HG03064 (cell line): Measurements from ENCODE around the gene MIA2.
"Not testable (repeated sequence)": the region's sequence is repeated elsewhere in the genome, so short reads cannot be mapped to it uniquely, and the experiment has no call there.

Experiments
- ATAC-seq: cut with Tn5 transposase; IDR thresholded peaks from one replicate; pipeline ENCODE4 v1.9.1; 2021; ENCODE audit warnings: low read depth; ENCODE audit not compliant: unreplicated experiment

MIA2 gene, protein sequence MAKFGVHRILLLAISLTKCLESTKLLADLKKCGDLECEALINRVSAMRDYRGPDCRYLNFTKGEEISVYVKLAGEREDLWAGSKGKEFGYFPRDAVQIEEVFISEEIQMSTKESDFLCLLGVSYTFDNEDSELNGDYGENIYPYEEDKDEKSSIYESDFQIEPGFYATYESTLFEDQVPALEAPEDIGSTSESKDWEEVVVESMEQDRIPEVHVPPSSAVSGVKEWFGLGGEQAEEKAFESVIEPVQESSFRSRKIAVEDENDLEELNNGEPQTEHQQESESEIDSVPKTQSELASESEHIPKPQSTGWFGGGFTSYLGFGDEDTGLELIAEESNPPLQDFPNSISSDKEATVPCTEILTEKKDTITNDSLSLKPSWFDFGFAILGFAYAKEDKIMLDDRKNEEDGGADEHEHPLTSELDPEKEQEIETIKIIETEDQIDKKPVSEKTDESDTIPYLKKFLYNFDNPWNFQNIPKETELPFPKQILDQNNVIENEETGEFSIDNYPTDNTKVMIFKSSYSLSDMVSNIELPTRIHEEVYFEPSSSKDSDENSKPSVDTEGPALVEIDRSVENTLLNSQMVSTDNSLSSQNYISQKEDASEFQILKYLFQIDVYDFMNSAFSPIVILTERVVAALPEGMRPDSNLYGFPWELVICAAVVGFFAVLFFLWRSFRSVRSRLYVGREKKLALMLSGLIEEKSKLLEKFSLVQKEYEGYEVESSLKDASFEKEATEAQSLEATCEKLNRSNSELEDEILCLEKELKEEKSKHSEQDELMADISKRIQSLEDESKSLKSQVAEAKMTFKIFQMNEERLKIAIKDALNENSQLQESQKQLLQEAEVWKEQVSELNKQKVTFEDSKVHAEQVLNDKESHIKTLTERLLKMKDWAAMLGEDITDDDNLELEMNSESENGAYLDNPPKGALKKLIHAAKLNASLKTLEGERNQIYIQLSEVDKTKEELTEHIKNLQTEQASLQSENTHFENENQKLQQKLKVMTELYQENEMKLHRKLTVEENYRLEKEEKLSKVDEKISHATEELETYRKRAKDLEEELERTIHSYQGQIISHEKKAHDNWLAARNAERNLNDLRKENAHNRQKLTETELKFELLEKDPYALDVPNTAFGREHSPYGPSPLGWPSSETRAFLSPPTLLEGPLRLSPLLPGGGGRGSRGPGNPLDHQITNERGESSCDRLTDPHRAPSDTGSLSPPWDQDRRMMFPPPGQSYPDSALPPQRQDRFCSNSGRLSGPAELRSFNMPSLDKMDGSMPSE (N-terminal part only)

DNA sequence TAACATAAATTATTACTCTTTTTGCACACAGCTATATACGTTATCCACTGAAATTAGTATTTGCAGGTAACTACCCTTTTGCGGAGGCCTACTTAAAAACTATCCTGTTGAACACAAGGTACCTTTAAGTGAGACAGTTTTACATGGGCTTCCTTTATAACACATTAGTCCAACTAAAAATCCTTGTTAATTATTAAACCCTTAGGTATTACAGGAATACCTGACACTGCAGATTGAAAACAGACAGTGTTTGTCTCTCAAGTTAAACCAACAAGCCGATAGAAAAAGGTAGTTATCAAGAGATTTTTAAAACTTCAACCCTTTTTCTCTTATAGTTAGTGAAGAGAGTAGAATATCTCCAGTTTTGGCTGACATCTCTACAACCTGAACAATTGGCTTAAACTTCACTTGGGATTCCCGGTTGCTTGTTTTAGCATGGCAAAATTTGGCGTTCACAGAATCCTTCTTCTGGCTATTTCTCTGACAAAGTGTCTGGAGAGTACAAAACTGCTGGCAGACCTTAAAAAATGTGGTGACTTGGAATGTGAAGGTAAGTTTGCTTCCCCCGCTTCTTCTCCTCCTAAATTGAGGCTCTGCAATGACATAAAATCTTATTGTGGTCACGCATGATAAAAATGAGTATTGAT is at the start of gene MIA2:
TSS of gene MIA2 (plus strand) at position 236 of the 647 bp plus-strand sequence. CDS start at position 436, 200 bp downstream.
- no peak for ATAC-seq

- no peak for ATAC-seq
Observed at GRCh38 chr14:39184628-39185255, 49.0 kb upstream of the MIA2 start.

- no peak for ATAC-seq
Observed at GRCh38 chr14:39185256-39186049, 48.3 kb upstream of the MIA2 start.

- no peak for ATAC-seq
Observed at GRCh38 chr14:39186941-39187525, 46.7 kb upstream of the MIA2 start.

GRCh38 chr14:39203659-39204606 is 29.8 kb upstream of the MIA2 start:
- no peak for ATAC-seq

DNA sequence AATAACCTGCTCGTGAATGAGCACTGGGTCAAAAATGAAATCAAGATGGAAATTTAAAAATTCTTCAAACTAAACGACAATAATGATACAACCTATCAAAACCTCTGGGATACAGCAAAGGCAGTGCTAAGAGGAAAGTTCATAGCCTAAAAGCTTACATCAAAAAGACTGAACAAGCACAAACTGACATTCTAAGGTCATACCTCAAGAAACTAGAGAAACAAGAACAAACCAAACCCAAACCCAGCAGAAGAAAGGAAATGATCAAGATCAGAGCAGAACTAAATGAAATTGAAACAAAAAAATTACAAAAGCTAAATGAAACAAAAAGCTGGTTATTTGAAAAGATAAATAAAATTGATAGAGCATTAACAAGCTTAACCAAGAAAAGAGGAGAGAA is 26.3 kb upstream of the MIA2 start:
- ATAC-seq: not testable (repeated sequence)

DNA sequence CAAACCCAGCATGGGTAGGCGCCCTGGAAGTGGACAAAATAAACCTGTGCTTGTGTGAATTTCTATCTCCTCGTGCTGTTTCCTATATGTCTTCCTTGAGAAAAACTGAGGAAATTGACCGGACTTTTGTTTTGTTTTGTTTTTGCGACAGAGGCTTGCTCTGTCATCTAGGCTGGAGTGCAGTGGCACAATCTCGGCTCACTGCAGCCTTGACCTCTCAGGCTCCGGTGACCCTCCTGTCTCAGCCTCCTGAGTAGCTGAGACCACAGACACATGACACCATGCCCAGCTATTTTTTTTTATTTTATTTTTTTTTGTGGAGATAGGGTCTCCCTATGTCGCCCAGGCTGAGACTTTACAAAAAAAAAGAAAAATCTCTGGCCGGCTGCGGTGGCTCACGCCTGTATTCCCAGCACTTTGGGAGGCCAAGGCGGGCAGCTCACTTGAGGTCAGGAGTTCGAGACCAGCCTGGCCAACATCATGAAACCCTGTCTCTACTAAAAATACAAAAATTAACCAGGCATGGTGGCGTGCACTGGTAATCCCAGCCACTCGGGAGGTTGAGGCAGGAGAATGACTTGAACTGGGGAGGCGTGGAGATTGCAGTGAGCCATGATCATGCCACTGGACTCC is 22.5 kb upstream of the MIA2 start:
- no peak for ATAC-seq

GRCh38 chr14:39212034-39212433 is 21.7 kb upstream of the MIA2 start:
- no peak for ATAC-seq

GRCh38 chr14:39212693-39213092 is 21.0 kb upstream of the MIA2 start:
- ATAC-seq: no peak

DNA sequence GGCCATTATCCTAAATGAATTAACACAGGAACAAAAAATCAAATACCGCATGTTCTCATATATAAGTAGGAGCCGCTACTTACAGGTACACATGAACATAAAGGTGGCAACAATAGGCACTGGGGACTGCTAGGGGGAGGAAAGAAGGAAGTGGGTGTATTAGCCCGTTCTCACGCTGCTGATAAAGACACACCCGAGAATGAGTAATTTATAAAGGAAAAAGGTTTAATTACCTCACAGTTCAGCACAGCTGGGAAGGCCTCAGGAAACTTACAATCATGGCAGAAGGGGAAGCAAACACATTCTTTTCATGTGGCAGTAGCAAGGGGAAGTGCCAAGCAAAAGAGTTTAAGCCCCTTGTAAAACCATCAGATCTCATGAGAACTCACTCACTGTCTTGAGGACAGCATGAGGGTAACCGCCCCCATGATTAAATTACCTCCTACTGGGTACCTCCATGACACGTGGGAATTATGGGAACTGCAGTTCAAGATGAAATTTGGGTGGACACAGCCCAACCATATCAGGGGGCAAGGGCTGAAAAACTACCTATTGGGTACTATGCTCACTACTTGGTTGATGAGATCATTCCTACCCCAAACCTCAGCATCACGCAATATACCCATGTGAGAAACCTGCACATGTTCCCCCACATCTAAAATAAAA is 16.4 kb upstream of the MIA2 start:
- ATAC-seq: no peak

GRCh38 chr14:39218171-39218769 is 15.4 kb upstream of the MIA2 start:
- ATAC-seq: no peak

DNA sequence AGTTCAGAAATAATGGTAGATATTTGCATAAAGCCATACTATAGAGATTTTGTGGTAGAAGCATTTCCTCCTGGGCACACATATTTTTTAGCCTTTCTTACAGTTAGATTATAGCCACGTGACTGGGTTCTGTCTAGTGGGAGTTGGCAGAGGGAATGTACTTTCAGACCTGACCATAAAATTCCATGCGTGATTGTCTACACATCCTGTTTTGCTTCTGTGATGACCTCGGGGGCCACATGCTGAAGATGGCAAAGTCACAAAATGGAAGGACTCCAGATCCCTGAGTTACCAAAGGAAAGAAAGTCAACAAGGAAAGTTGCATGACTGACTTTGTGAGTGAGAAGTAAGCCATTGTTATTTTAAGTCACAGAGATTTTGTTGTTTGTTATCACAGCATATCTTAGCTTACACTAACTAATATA is 14.6 kb upstream of the MIA2 start:
- no peak for ATAC-seq

- ATAC-seq: not testable (repeated sequence)
Observed at GRCh38 chr14:39220473-39220872, 13.2 kb upstream of the MIA2 start.

DNA sequence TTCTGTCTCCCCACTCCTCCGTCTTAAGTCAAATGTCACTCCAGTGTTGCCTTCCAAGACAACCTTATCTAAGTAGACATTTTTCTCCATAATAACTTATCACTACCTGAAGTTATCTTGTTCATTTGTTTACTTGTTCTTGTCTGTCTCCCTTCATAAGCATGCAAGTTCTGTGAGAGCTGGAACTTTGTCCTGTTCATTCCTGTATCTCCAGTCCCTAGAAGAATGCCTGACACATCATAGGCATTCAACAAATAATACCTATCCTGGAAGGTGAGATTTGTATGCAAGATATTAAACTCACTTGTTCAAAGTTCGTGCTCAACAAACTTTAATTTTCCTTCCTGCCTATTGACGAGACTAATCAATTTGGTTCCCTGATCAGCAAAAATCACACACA is 5.7 kb upstream of the MIA2 start:
- no peak for ATAC-seq

GRCh38 chr14:39228509-39229221 is 5.0 kb upstream of the MIA2 start:
- ATAC-seq: no peak

- no peak for ATAC-seq
Observed at GRCh38 chr14:39229222-39229543, 4.5 kb upstream of the MIA2 start.
